GM23248 (cell line): ENCODE results near the gene MOB2. TPM values are rescaled to one million over a fixed set of nuclear protein-coding genes. Genes with fewer than 3 reads are reported as not detected.

Experiments
- DNase-seq: peaks from one replicate; pipeline ENCODE4 v3.0.0-alpha.2; 2015
- H2AFZ ChIP-seq: fragments of 200-600 bp; sonication (generic); 2 replicates; pipeline ENCODE4 v1.6.1; 2016; ENCODE audit warnings: antibody characterized with exemption
- H3F3A ChIP-seq: fragments of 200-600 bp; sonication (generic); 2 replicates; pipeline ENCODE4 v1.6.1; 2016; ENCODE audit warnings: mild to moderate bottlenecking, antibody characterized with exemption, mixed run types; ENCODE audit not compliant: insufficient read depth
- H3K27ac ChIP-seq: fragments of 200-600 bp; sonication (generic); 2 replicates; pipeline ENCODE4 v1.5.1; 2016; ENCODE audit warnings: mild to moderate bottlenecking
- H3K27me3 ChIP-seq: fragments of 200-600 bp; sonication (generic); replicated peaks from 2 replicates; pipeline ENCODE4 v1.6.1; 2016; ENCODE audit warnings: mild to moderate bottlenecking; ENCODE audit not compliant: insufficient read depth
- H3K36me3 ChIP-seq: fragments of 200-600 bp; sonication (generic); 2 replicates; pipeline ENCODE4 v1.6.1; 2016; ENCODE audit warnings: low read depth, mild to moderate bottlenecking
- H3K4me1 ChIP-seq: fragments of 200-600 bp; sonication (generic); 2 replicates; pipeline ENCODE4 v1.6.1; 2016; ENCODE audit warnings: mild to moderate bottlenecking; ENCODE audit not compliant: insufficient read depth
- H3K4me2 ChIP-seq: fragments of 200-600 bp; sonication (generic); one replicate; pipeline ENCODE4 v1.6.1; 2016; ENCODE audit warnings: mild to moderate bottlenecking; ENCODE audit not compliant: unreplicated experiment
- H3K4me3 ChIP-seq: fragments of 200-600 bp; sonication (generic); 2 replicates; pipeline ENCODE4 v1.5.1; 2016; ENCODE audit warnings: mild to moderate bottlenecking
- H3K79me2 ChIP-seq: fragments of 200-600 bp; sonication (generic); 2 replicates; pipeline ENCODE4 v1.6.1; 2016; ENCODE audit warnings: mild to moderate bottlenecking; ENCODE audit not compliant: insufficient read depth
- H3K9ac ChIP-seq: fragments of 200-600 bp; sonication (generic); 2 replicates; pipeline ENCODE4 v1.6.1; 2016; ENCODE audit warnings: mild to moderate bottlenecking
- H3K9me2 ChIP-seq: fragments of 200-600 bp; sonication (generic); 2 replicates; pipeline ENCODE4 v1.6.1; 2016; ENCODE audit warnings: mixed run types, mild to moderate bottlenecking, moderate library complexity; ENCODE audit not compliant: insufficient read depth
- H3K9me3 ChIP-seq: fragments of 200-600 bp; sonication (generic); one replicate; pipeline ENCODE4 v1.6.1; 2017; ENCODE audit warnings: low read depth
- H4K20me1 ChIP-seq: fragments of 200-600 bp; sonication (generic); 2 replicates; pipeline ENCODE4 v1.6.0; 2016; ENCODE audit not compliant: insufficient read depth
- EZH2 ChIP-seq: fragments of 200-600 bp; sonication (generic); IDR thresholded peaks from 2 replicates; pipeline ENCODE4 v1.6.1; 2018; ENCODE audit warnings: antibody characterized with exemption, mild to moderate bottlenecking; ENCODE audit not compliant: insufficient read depth, poor library complexity, severe bottlenecking
- EZH2phosphoT487 ChIP-seq: fragments of 200-600 bp; sonication (generic); IDR thresholded peaks from 2 replicates; pipeline ENCODE4 v1.6.1; 2018; ENCODE audit warnings: antibody characterized with exemption, moderate library complexity, mild to moderate bottlenecking, low read depth; ENCODE audit not compliant: insufficient read depth
- WGBS, 2 experiments: methylation state at CpG; one replicate each; pipeline ENCODE4 v1.1.6; 2015 to 2017; ENCODE audit warnings: low lambda C conversion rate in 2 of 2, low coverage in 1 of 2; ENCODE audit errors: missing lambda C conversion rate in 2 of 2; 5-methylcytosine and 5-hydroxymethylcytosine counted together
- in situ Hi-C: fragments of 300-500 bp; cut with MboI; formaldehyde crosslinking; loops from 2 replicates; pipeline ENCODE4 v1.15.0; 2020
- polyA plus RNA-seq: library from polyadenylated mRNA; unstranded; fragments of >200 nt; fragmentation: Nextera tagmentation; extraction: Ambion mirVana; gene quantifications from 2 replicates; pipeline ENCODE4 v1.2.1, GENCODE V29; 2016
- total RNA-seq: library from RNA; depleted of rRNA; stranded (reverse); fragments of >200 nt; shearing (Covaris generic); gene quantifications from 2 replicates; pipeline ENCODE4 v1.2.3, GENCODE V29; 2014

MOB2 gene
- total and polyA plus RNA-seq, 2 experiments from 2014 or later, result 28.8 to 29.3 TPM

- in situ Hi-C loops, result no loop called here
- Histone ChIP-seq H3K4me2 (no peak overlapping the region), H3F3A (no peaks in the 10 kb centered on the region), H2AFZ (no peak overlapping the region), H3K9me3 (no peaks in the 10 kb centered on the region), H3K27ac (no peak overlapping the region), H3K79me2 (peaks cover 72% of the 10 kb centered on the region), H3K36me3 (no peaks in the 10 kb centered on the region), H3K4me1 (no peaks in the 10 kb centered on the region), H3K9me2 (no peaks in the 10 kb centered on the region), H3K4me3 (no peak overlapping the region), H4K20me1 (peaks cover 5% of the 10 kb centered on the region; the same call in 1 of the 2 replicates), H3K9ac (no peak overlapping the region), H3K27me3 (no peaks in the 10 kb centered on the region)
- TF ChIP-seq EZH2phosphoT487, result no peak
- TF ChIP-seq EZH2, result no peak
- no peak for DNase-seq
- WGBS, 2 experiments, result 74 to 82% methylated on average over 5 to 17 of the region's 20 CpGs
These were observed 23.2 kb upstream of the MOB2 start for GRCh38 chr11:1509626-1510255.

- H3K79me2 ChIP-seq, result peaks cover 72% of the 10 kb centered on the region
These were observed 22.4 kb upstream of the MOB2 start for GRCh38 chr11:1508986-1509385.

GRCh38 chr11:1508491-1508891 lies 21.9 kb upstream of the MOB2 start:
- DNase-seq, result no peak
- 69 to 76% methylated on average over 8 to 14 of the region's 15 CpGs for WGBS, 2 experiments

More at GRCh38 chr11:1508986-1509385, 22.4 kb upstream of the MOB2 start:
- H3F3A ChIP-seq, result no peaks in the 10 kb centered on the region
- in situ Hi-C loops, result no loop called here
- no peak overlapping the region for H3K4me3 ChIP-seq
- TF ChIP-seq EZH2phosphoT487, result no peak
- no peak for TF ChIP-seq EZH2
- no peak overlapping the region for H2AFZ ChIP-seq
- no peak for DNase-seq
- H3K27ac ChIP-seq, result no peak overlapping the region
- H3K9me2 ChIP-seq, result no peaks in the 10 kb centered on the region
- peaks cover 5% of the 10 kb centered on the region; the same call in 1 of the 2 replicates for H4K20me1 ChIP-seq
- WGBS, 2 experiments, result 84 to 85% methylated on average over 10 of the region's 10 CpGs
- no peak overlapping the region for H3K9ac ChIP-seq
- H3K4me2 ChIP-seq, result no peak overlapping the region
- no peaks in the 10 kb centered on the region for H3K27me3 ChIP-seq
- no peaks in the 10 kb centered on the region for H3K36me3 ChIP-seq
- H3K9me3 ChIP-seq, result no peaks in the 10 kb centered on the region
- no peaks in the 10 kb centered on the region for H3K4me1 ChIP-seq

GRCh38 chr11:1507381-1508140 lies 21.0 kb upstream of the MOB2 start:
- Histone ChIP-seq H3K79me2 (peaks cover 76% of the 10 kb centered on the region), H3F3A (no peaks in the 10 kb centered on the region), H3K4me3 (no peak overlapping the region), H3K36me3 (no peaks in the 10 kb centered on the region), H3K27ac (no peak overlapping the region), H3K9ac (no peak overlapping the region), H3K4me1 (no peaks in the 10 kb centered on the region), H3K9me3 (no peaks in the 10 kb centered on the region), H2AFZ (no peak overlapping the region), H3K9me2 (no peaks in the 10 kb centered on the region), H3K27me3 (no peaks in the 10 kb centered on the region), H3K4me2 (no peak overlapping the region), H4K20me1 (peaks cover 8% of the 10 kb centered on the region; the same call in 1 of the 2 replicates)
- in situ Hi-C loops, result no loop called here
- no peak for TF ChIP-seq EZH2
- no peak for TF ChIP-seq EZH2phosphoT487
- WGBS, 2 experiments, result 74 to 75% methylated on average over 21 of the region's 21 CpGs
- no peak for DNase-seq

More at GRCh38 chr11:1508491-1508891, 21.9 kb upstream of the MOB2 start:
- H3F3A ChIP-seq, result no peaks in the 10 kb centered on the region
- H3K4me1 ChIP-seq, result no peaks in the 10 kb centered on the region
- H3K4me2 ChIP-seq, result no peak overlapping the region
- no peak overlapping the region for H2AFZ ChIP-seq
- H3K9me2 ChIP-seq, result no peaks in the 10 kb centered on the region
- no peaks in the 10 kb centered on the region for H3K27me3 ChIP-seq
- in situ Hi-C loops, result no loop called here
- no peak overlapping the region for H3K9ac ChIP-seq
- H4K20me1 ChIP-seq, result peaks cover 6% of the 10 kb centered on the region; the same call in 1 of the 2 replicates
- TF ChIP-seq EZH2, result no peak
- no peaks in the 10 kb centered on the region for H3K9me3 ChIP-seq
- peaks cover 72% of the 10 kb centered on the region for H3K79me2 ChIP-seq
- no peak overlapping the region for H3K4me3 ChIP-seq
- H3K36me3 ChIP-seq, result no peaks in the 10 kb centered on the region
- no peak overlapping the region for H3K27ac ChIP-seq
